BJ (cell line): Measurements from ENCODE around the gene SLC38A8. TPM values are rescaled to one million over a fixed set of nuclear protein-coding genes. Genes with fewer than 3 reads are reported as not detected.
A peak's percentile ranks its signal among the peaks of the same experiment; 100 is the strongest.

ENCODE experiments used
- CTCF ChIA-PET: fragments of 350-600 bp; formaldehyde crosslinking; extraction: SDS; loops from one replicate; lab custom pipeline; 2021; ENCODE audit warnings: antibody characterized with exemption, inconsistent platforms; lab: Yijun Ruan, JAX
- POLR2A ChIA-PET: fragments of 300-600 bp; sonication (Branson Sonifier 250); formaldehyde crosslinking; extraction: SDS; loops from one replicate; lab custom pipeline; 2021; ENCODE audit warnings: antibody characterized with exemption; lab: Charles Lee
- DNase-seq: peaks from one replicate; pipeline ENCODE4 v3.0.0-alpha.2; 2011; ENCODE audit warnings: low read depth
- H3K27me3 ChIP-seq: 2 replicates; pipeline ENCODE4 v1.6.0; 2011; ENCODE audit warnings: low read length; ENCODE audit not compliant: control insufficient read depth, insufficient read depth
- H3K36me3 ChIP-seq: 2 replicates; pipeline ENCODE4 v1.5.1; 2011; ENCODE audit warnings: low read length; ENCODE audit not compliant: control insufficient read depth, insufficient read depth
- H3K4me3 ChIP-seq: 2 replicates; pipeline ENCODE4 v1.5.1; 2011; ENCODE audit warnings: low read depth, mild to moderate bottlenecking, control low read depth, low read length
- polyA plus RNA-seq: library from polyadenylated mRNA; depleted of rRNA; stranded (reverse); fragments of >200 nt; gene quantifications from 2 replicates; pipeline ENCODE4 v1.2.3, GENCODE V29; 2011
- TF ChIP-seq, protein P1 (sequence below): IDR thresholded peaks from 2 replicates; pipeline ENCODE4 v1.5.1; 2011; ENCODE audit warnings: low read depth, mild to moderate bottlenecking, control low read depth, inconsistent platforms, low read length, moderate library complexity; ENCODE audit not compliant: insufficient read depth

The SLC38A8 gene
- polyA plus RNA-seq, 1 experiment = not detected

DNA sequence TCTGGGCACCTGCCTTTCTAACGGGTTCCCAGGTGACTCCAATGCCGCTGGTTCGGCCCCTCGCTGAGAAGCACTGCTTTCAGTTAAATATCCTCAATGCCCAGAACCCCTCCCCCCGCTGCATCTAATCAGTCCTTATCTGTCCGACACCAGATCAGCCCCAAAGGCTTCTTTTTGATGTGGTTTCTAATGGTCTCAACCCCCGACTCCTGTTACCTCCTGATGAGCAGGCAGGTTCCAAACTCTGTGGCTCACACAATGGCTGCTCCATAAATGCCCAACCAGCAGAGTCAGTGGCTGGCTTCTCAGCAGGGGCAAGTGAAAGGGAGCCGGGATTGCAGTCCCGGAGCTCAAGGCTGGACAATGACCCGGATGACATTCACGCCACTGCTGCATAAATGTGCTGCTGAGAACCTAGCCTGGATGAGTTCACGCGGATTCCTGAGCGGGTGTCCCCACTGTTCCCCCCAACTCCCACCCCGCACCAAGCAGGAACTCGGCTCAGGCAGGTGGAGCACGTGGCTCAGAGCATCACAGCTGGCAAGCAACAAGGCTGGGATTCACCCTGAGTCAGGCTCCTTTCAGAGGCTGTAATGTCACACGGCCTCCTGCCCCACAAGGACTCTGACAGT lies 1.0 kb upstream of the SLC38A8 start:
- CTCF ChIA-PET = interaction anchor here (0.5 to 6.6 kb wide), 3 partner anchors 8 to 87 kb away, joined by 4 to 34 read pairs (median 5); no protein-coding TSS in a partner anchor
- POLR2A ChIA-PET = no interaction called here
- TF ChIP-seq, protein P1, sequence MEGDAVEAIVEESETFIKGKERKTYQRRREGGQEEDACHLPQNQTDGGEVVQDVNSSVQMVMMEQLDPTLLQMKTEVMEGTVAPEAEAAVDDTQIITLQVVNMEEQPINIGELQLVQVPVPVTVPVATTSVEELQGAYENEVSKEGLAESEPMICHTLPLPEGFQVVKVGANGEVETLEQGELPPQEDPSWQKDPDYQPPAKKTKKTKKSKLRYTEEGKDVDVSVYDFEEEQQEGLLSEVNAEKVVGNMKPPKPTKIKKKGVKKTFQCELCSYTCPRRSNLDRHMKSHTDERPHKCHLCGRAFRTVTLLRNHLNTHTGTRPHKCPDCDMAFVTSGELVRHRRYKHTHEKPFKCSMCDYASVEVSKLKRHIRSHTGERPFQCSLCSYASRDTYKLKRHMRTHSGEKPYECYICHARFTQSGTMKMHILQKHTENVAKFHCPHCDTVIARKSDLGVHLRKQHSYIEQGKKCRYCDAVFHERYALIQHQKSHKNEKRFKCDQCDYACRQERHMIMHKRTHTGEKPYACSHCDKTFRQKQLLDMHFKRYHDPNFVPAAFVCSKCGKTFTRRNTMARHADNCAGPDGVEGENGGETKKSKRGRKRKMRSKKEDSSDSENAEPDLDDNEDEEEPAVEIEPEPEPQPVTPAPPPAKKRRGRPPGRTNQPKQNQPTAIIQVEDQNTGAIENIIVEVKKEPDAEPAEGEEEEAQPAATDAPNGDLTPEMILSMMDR = no peak
- Histone ChIP-seq H3K4me3 (no peak overlapping the region), H3K36me3 (no peaks in the 10 kb centered on the region), H3K27me3 (peaks cover 29% of the 10 kb centered on the region)
- DNase-seq = no peak

DNA sequence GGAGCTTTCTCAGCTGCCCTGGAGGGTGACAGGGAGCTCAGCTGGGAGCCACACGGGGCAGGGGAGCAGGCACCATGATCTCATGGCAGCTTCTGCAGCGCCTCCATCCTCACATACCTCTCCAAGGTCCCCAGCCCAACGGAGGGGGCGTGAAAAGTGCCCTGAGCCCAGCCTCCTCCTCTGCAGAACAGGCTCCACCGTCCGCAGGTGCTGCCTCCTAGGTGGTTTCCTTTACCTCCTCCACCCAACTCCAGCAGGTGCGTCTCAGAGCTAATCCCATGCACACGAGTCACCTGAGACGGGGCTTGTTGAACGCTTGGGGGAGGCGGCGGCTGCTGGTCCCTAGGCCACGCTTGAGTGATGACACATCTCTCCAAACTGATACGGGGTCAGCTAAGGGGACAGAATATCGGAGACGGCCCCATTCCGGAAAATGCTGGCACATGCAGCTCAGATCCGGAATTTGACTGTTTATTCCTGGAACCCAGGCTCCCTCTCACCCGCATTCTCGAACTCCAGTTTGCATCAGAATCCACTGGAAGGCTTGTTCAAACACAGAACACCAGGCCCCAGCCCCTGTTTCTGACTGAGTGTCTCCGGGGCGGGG lies 387 bp upstream of the SLC38A8 start:
- TF ChIP-seq, protein P1 = no peak
- no peak for DNase-seq
- no peaks in the 10 kb centered on the region for H3K36me3 ChIP-seq
- H3K4me3 ChIP-seq = no peak overlapping the region
- CTCF ChIA-PET = interaction anchor here (6.6 kb wide), 1 partner anchor 86 kb away, joined by 34 read pairs; no protein-coding TSS in a partner anchor
- H3K27me3 ChIP-seq = peaks cover 30% of the 10 kb centered on the region
- POLR2A ChIA-PET = interaction anchor here (0.5 kb wide), 1 partner anchor 84 kb away, joined by 5 read pairs; no protein-coding TSS in a partner anchor

DNA sequence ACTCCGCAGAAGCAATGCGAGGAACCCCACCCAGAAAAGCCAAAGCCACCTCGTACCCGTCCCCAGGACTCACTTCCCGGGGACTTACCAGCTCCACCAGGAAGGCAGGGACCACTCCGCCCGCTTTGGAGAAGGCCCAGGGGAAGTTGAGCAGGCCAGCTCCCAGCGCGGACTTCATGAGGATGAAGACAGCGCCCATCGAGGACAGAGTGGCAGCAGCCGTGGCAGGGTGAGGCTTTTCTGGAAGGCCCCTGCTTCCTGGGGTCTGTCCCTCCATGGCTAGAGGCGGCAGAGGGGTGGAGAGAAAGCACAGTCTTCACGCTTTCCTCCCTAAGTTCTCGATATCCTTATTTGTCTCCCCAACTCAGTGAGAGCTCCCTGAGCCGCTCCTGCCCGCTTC lies 714 bp downstream of the SLC38A8 start:
- Histone ChIP-seq H3K27me3 (peaks cover 34% of the 10 kb centered on the region), H3K4me3 (no peak overlapping the region), H3K36me3 (no peaks in the 10 kb centered on the region)
- TF ChIP-seq, protein P1 = no peak
- ChIA-PET POLR2A (no interaction called here), CTCF (interaction anchor here (1.4 to 6.6 kb wide), 5 partner anchors 13 to 88 kb away, joined by 4 to 34 read pairs (median 6); partner anchors contain the start of gene OSGIN1)
- no peak for DNase-seq

DNA sequence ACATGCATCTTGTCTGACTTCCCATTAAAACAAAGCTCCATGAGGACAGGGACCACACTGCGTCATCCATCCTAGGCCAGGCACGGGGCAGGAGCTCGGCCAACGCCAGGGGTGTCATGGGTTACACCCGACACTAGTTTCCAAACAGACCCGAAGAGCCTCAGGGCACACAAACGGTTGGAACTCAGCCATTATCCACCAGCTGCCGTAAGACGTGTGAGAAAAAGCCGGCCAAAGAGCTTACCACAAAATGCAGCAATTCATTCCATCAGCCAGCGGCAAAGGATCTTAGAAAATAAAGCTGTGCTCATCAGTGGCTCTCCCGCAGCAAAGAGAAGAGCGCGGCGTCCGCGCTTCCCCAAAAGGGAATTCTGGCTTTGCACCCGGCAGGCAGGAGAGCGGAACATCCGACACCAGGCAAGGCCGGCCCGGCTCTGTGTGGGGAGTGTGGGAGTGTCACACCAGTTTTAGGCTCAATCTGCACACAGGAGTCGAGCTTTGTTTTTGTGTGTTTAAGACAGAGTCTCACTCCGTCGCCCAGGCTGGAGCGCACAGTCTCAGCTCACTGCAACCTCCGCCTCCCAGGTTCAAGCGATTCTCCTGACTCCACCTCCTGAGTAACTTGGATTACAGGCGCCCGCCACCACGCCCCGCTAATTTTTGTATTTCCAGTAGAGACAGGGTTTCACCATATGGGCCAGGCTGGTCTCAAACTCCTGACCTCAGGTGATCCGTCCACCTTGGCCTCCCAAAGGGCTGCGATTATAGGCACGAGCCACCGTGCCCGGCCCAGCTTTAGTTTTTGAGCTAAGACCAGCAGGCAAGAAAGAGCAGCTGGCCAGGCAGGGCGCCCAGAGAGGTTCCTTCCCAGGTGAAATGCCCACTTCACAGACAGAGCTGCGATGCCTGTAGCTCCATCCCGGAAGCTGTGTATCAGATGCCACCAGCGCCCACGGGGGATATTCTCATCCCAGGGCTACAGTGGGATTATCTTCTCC lies 1.5 kb downstream of the SLC38A8 start:
- TF ChIP-seq, protein P1 = no peak
- peaks cover 35% of the 10 kb centered on the region for H3K27me3 ChIP-seq
- H3K4me3 ChIP-seq = no peak overlapping the region
- DNase-seq = peak; percentile 45
- ChIA-PET CTCF (interaction anchor here (1.4 to 6.6 kb wide), 6 partner anchors 14 to 88 kb away, joined by 4 to 34 read pairs (median 6); partner anchors contain the start of gene OSGIN1), POLR2A (no interaction called here)
- no peaks in the 10 kb centered on the region for H3K36me3 ChIP-seq
